MM.1S (cell line): Measurements from ENCODE around the gene AFG1L.

Experiments
- EZH2phosphoT487 ChIP-seq: fragments of 300-600 bp; sonication (generic); IDR thresholded peaks from 2 replicates; pipeline ENCODE4 v1.6.1; 2018; ENCODE audit warnings: antibody characterized with exemption, low read length
- TF ChIP-seq, protein P1 (sequence below): fragments of 300-600 bp; sonication (generic); IDR thresholded peaks from 2 replicates; pipeline ENCODE4 v1.5.1; 2016; ENCODE audit warnings: antibody characterized with exemption, low read length, mixed read lengths

DNA sequence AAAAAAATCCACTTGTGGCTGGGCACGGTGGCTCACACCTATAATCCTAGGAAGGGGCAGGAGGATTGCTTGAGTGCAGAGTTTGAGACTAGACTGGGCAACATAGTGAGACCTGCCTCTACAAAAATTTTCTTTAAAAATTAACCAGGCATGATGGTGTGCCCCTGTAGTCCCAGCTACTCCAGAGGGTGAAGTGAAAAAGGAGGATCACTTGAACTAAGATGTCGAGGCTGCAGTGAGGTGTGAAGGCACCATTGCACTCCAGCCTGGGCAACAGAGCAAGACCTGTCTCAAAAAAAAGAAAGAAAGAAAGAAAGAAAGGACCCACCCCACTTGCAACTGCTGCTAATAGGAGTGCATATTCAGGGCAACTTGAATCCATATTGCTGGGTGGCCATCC is 20.3 kb upstream of the AFG1L start:
- TF ChIP-seq, protein P1, sequence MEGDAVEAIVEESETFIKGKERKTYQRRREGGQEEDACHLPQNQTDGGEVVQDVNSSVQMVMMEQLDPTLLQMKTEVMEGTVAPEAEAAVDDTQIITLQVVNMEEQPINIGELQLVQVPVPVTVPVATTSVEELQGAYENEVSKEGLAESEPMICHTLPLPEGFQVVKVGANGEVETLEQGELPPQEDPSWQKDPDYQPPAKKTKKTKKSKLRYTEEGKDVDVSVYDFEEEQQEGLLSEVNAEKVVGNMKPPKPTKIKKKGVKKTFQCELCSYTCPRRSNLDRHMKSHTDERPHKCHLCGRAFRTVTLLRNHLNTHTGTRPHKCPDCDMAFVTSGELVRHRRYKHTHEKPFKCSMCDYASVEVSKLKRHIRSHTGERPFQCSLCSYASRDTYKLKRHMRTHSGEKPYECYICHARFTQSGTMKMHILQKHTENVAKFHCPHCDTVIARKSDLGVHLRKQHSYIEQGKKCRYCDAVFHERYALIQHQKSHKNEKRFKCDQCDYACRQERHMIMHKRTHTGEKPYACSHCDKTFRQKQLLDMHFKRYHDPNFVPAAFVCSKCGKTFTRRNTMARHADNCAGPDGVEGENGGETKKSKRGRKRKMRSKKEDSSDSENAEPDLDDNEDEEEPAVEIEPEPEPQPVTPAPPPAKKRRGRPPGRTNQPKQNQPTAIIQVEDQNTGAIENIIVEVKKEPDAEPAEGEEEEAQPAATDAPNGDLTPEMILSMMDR, result no peak
- no peak for TF ChIP-seq EZH2phosphoT487
